Measurements from ENCODE around the gene CC2D2A.

The CC2D2A gene

DNA sequence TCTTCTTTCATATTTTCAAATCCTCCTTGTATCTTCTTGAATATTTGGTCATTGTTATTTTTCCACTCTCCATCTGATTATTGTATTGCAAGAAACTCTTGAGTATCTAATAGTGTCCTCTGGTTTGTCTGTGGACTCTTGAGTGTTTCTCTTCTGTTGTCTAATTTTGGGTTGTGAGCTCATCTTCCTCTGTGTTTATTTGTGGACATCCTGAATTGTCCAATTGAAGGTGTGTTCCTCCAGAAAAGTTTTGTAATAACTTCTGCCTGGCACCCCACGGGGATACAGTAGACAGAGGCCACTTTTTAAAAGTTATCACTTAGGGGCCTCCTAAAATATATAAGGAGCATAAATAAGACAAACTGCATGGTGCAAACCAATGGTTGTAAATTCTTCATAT, 3.1 kb upstream of the CC2D2A start:
- DNase-seq (ENCODE audit: low read depth) = no peak

DNA sequence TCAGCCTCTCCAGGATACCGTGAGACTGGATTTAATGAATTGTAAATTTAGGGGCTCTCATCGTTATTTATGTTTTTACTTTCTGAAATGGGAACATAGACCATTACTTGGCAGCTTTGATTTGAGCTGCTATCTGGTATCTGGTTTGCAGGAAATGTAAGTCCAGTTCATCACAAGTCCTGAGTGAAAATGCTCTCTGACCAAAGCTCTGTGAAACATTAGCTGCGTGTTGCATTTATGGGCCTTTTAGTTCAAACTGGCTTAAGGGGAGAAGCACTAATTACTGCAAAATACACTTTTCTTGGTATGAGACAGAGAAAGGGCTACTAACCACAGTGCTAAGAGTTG, 420 bp downstream of the CC2D2A start:
- no peak for DNase-seq (ENCODE audit: low read depth)

DNA sequence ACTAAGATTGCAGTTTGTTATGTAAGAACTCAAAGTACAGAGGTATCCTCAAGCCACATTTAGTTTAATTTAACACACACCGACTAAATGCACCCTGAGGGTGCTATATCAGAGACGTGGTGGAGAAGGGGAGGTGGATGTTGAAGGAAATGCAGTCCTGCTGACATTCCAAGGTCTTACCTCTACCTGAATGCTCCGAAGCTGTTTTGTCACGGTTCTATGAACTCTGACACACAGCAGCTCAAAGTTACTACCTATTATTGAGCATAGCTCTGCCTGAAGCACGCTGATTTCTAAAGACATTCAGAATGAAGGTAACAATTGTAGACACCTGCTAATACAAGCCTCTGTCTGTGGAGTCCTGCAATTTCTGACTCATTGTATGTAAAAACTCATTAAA, 6.7 kb downstream of the CC2D2A start:
- DNase-seq (ENCODE audit: low read depth) = no peak

DNA sequence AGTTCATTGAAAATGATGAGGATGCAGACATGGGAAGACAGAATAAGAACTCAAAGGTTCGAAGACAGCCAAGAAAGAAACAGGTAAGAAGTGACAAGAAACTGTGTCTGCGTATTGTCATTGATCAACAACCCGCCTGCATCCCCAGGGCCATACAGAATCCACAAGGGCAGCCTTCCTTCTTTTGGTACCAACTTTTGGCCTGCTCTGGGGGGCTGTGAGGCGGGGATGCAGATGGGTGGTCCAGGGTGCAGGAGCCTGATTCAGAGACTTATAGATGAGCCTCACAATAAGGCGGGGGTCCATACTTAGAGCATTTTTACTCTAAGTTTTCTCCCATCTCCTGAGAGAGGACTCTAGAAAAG, 9.0 kb downstream of the CC2D2A start:
- no peak for DNase-seq (ENCODE audit: low read depth)

DNA sequence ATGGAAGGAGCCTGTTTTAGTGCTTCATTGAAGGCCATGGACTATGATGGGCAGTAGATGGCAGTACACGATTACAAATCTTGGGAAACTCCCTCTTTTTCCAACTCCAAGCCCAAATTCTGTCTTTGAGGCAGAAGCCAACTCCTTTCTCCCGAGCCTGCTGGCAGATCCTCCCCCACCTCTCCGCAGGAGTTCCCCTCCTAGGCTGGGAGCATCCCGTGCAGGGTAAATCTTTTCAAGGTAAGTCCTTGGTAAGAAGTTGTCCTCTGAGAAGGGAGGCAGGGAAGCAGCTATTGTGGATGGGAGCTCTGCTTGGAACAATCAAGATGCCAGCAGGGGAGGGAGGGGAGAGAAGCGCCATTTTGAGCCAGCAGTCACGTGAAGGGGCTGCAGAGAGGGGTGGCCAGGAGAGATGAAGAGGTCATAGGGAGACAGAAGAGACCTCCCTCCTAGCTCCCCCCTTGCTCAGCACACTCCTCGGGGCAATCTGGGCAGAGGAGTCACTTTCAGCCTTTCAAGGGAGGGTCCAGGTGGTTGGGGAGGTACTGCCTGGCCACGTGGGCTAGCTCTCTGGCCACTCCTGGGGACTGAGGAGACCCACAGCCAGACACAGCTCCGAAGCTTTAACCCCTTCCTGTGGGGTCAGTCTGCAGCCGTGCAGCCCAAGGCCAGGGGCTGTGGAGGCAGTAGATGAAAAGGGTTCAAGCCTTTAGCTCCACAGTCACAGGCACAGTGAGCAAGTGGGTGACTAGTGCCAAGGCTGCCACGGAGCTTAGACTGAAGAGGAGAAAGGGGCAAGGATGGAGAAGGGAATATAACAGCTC, 9.6 kb downstream of the CC2D2A start:
- no peak for DNase-seq (ENCODE audit: low read depth)

DNA sequence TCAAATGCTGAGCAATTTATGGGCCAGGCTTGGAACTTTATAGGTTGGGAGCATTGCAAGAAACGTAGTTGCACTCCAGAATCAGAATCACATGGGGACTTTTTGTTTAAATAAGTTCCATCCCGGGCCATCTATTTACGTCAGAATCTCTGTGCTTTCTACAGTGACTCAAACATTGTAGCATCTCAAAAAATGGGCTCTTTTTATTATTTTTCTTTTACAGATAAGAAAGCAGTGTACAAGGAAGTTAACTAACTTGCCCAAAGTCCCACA, 10.2 kb downstream of the CC2D2A start:
- no peak for DNase-seq (ENCODE audit: low read depth)

DNA sequence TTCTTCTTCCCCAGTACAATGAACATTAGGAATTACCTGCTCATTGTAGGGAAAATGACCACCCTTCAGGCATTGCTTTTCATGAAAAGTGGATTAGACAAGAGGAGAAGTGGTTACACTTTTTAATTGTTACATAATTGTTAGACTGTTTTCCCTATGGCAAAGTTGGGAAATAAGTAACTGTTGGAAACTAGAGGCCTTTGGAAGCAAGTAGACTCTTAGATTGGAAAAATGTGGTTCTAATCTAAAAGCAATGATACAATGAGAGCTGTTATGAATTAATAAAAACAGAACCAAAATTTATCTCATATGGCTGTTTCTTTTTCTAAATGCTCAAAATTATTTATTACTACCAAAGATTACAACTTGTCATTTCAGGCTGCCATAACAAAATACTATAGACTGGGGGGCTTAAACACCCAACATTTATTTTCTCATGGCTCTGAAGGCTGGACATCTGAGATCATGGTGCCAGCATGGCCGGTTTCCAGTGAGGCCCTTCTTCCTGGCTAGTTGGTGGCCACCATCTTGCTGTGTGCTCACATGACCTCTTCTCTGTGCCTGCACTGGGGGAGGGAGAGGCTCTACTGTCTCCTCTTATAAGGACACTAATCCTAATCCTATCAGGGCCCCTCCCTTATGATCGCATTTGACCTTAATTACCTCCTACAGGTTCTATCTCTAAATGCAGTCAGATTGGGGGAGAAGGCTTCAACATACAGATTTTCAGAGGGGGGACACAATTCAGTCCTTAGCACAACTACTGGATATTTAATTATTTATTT, 12.5 kb downstream of the CC2D2A start:
- DNase-seq (ENCODE audit: low read depth) = no peak

DNA sequence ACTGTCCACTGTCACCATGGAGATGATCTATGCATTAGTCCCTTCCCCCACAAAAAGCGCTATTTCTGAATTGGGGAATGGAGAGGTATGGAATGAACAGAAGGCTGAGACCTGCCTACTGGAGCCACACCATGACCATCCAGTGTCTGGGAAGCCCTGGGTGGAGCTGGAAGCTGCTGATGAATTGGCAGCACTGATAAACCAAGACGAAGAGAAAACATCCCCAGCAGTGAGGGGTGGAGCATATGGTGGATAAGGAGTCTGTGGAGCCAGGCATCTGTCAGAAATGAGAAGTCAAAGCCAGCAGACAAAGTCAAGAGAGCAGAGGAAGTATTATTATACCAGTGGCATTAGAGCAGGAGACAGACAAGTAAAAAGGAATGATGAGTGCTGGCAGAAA, 13.2 kb downstream of the CC2D2A start:
- DNase-seq (ENCODE audit: low read depth) = no peak

DNA sequence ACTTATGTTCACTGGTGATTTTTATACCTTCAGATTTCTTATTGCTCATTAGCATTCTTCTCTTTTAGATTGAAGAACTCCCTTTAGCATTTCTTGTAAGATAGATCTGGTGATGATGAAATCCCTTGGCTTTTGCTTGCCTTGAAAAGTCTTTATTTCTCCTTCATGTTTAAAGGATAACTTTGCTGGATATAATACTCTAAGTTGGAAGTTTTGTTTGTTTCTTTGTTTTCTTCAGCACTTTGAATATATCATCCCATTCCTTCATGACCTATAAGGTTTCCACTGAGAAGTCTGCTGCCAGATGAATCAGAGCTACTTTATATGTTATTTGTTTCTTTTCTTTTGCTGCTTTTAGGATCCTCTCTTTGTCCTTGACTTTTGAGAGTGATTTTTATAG, 18.5 kb downstream of the CC2D2A start:
- no peak for DNase-seq (ENCODE audit: low read depth)

DNA sequence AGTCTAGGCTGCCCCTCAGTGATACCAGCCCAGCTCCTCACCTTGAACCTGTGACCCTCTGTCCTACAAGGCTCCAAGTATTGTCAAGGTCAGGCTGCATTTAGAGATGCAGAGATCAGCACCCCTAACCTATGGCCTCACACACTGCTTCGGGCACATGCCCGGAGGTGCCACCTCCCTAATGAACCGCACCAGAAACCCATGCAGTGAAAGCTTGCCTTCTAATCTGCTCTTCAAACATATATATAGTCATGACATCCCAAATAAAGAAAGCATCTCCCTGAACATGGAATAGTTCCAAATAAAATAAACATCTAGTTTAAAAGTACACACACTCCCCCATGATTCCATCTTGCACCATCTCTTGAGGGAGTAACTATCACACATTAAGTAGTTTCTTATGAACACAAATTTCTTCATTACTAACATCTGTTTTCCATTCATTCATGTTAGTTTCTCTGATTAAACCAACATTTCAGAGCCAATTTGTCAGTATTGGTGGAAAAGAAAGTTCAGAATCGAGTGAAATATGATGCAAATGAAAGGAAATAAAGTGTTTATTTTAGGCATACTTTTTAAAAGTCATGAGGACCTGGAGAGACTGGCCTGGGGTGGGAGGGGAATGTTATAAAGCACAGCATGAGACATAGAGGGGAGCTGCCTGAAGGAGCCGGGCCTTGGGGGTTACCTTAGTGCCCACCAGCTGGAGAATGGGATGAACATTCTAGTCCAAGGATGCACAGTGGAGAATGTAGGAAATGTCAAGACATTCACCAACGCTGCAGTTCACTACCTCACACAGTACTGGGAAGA, 19.2 kb downstream of the CC2D2A start:
- no peak for DNase-seq (ENCODE audit: low read depth)

DNA sequence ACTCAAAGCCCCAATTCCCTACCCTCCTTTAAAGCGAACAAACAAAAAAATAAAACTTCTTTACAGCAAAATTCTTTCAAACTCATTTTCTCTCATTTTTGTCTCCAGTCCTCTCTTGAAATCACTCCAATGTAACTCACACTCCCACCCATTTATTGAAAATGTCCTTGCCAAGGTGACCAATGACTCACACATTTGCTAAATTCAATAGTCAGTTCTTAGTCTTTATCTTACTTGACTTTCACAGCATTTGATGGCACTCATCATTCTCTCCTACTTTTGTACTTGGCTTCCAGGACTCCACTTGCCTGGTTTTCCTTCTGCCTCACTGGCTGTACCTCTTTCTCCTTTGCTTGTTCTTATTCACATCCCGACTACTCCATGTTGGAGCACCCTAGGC, 19.9 kb downstream of the CC2D2A start:
- no peak for DNase-seq (ENCODE audit: low read depth)

DNA sequence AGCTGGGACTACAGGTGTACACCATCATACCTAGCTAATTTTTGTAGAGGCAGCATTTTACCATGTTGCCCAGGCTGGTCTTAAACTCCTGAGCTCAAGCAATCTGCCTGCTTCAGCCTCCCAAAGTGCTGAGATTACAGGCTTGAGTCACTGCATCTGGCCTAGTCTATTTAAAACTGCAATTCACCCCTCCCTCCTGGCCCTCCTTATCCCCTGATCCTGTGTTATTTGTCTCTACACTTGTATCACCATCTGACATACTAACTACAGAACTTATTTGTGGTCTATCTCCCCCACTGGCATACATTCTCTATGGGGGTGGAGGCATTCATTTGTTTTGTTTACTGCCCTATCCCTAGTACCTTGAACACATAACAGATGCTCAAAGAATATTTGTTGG, 23.7 kb downstream of the CC2D2A start:
- no peak for DNase-seq (ENCODE audit: low read depth)

DNA sequence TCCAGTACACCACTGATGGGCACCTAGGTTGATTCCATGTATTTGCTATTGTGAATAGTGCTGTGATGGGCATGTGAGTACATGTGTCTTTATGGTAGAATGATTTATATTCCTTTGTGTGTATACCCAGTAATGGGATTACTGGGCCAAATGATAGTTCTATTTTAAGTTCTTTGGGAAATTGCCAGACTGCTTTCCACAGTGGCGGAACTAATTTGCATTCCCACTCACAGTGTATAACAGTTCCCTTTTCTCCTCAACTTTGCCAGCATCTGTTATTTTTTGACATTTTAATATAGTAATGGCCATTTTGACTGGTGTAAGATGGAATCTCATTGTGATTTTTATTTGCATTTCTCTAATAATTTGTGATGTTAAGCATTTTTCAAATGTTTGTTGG, 25.9 kb downstream of the CC2D2A start:
- DNase-seq (ENCODE audit: low read depth) = no peak

DNA sequence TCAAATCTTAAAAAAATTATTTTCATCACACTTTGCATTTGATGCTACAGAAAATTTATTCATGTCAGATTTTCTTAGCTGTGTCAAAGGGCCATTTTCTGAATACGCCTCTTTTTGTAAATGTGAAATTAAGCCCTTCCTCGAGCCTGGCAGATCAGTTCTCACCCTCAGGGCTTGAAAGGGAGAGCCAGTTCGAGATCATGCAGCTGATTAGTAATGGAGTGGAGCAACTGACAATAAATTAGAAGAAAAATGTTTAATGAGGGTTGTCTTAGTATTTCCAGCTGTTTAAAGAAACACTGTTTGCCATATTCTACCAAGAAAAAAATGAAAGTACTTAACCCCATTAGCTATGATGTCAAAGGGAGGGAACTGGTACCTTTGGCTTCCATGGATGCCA, 28.7 kb downstream of the CC2D2A start:
- no peak for DNase-seq (ENCODE audit: low read depth)

DNA sequence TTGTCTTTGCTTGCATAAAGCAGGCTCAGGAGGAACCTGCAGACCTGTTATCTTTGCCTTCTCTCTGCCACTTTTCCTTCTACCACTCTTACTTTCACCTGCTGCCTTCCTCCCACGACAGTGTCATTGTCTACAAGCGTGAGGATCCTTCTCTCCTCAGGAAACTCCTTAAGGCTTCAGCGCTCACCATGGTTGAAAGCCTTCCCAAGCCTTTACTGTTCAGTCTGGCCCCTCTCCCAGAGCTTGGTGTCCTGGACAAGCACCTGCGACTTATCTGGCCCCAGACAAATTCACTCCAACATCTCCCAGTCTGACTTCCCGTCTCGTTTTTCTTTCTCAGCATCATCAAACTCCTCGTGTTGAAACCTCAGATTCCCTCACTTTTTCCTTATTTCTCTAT, 31.0 kb downstream of the CC2D2A start:
- DNase-seq (ENCODE audit: low read depth) = no peak

DNA sequence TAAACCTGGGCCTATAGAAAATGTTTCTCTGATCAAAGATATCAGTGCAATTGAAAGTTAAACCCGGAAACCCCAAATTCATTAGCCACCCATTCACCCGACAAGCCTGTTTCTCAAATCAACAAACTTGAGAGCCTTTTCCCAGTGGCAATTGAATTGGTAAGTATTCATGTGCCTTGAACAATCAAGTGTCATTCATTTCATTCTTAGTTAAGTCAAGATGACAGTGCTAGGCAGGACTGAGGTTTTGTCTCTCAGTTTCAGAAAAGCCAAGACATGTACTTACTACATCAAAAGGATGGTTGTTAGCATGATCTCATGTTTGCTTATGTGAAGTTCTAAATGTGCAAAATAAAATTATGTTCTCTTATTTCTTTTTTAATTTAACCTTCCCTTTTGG, 32.3 kb downstream of the CC2D2A start:
- no peak for DNase-seq (ENCODE audit: low read depth)

DNA sequence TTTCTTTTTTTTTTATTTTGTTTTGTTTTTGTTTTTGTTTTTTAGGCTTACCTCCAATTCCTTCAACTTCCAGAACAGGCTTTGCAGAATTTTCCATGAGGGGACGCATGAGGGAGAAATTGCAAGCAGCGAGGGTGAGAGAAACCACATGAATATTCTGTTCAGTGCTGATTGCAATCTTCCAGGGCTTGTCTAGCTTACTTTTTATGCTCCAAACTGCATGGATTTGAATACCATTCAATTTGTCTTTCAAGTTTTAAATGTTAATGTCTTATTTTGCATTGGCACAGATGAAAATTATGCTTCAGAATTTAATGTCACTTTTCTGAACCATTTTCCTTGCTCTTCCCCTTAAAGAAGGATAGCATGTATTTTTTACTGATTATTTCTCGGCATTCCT, 32.7 kb downstream of the CC2D2A start:
- DNase-seq (ENCODE audit: low read depth) = no peak

DNA sequence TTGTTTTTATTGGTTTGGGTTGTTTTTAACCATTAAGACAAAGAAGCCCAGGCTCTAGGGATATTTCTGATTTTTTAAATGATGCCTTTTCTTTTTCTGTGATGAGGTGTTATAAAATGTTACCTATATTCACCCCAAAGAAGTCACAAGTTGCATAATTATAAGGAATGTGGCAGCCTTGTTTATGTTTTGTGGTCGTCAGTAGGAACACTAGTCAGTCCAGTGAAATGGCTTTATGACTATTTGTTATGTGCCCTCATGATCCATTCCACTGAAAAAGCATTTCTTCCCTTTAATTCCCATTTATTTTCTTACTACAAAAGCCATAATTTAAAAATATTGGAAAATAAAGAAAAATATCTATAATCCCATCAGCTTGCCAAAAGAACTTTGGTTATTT, 34.4 kb downstream of the CC2D2A start:
- no peak for DNase-seq (ENCODE audit: low read depth)

DNA sequence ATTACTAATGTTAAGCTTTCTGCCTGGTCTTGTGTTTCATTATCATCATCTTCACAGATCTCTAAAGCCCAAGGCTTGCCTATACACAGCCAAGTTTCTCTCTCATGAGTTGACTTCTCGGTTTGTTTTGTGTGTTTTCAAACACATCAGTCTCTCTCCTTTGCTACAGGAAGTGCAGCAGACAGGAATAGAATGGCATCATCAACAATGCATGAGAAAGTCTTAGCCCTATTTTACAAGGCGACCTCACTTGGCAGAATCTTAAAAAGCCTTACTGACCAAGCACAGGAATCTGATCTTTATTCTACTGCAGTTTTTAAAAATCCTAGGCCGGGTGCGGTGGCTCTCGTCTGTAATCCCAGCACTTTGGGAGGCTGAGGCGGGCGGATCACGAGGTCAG, 36.8 kb downstream of the CC2D2A start:
- DNase-seq (ENCODE audit: low read depth) = no peak

DNA sequence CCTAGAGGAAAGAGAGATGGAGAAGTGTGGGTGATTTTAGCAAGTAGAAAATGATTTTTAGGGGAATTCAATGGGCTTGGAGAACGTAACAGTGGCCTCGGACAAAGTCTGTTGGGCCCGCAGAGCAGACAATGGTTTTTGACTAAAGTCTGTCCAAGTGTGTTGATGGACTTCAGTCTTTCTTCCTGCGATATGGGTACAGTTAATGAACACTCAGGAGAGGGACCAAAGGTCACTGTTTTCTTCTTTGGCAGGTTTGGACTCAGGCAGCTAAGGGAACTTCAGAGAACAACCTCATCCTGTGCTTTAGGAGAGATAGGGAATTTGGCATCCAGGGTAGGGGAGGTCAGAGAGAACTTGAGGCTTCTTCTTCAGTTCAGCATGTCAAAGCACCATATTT, 38.0 kb downstream of the CC2D2A start:
- no peak for DNase-seq (ENCODE audit: low read depth)

DNA sequence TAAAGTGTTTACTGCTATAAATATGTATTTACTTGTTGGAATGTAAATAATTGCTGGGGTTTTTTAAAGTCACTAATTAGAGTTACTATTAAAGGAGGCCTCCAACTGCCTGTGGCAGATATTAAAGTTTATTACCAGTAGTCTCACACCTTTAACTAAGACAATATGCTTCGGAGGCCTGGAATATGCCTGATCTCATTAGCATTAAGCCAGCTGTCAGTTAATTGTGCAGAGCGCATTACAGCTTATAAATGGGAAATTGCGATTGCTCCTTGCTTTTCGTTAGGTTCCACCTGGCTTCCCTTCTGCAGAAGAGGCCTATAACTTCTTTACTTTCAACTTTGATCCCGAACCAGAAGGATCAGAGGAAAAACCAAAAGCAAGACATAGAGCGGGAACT, 41.3 kb downstream of the CC2D2A start:
- DNase-seq (ENCODE audit: low read depth) = no peak

DNA sequence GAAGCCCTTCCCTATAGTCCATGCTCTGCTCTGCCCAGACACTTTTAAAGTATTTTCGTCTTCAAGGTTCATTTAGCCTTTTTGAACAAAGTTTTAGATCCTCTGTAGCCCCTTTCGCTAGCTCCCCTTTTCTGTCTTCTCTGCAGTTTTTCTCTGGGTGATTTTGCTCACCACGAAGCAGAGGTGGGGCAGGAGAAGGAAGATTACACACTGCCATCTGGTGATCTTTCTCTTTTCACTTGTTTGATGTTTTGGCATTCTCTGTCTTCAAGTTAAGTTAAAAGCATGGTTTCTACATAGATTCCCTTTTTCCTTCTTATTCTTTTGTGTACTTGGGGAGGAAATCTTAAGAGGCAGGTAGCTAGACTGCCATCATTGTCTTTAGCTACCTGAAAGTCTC, 43.9 kb downstream of the CC2D2A start:
- no peak for DNase-seq (ENCODE audit: low read depth)

DNA sequence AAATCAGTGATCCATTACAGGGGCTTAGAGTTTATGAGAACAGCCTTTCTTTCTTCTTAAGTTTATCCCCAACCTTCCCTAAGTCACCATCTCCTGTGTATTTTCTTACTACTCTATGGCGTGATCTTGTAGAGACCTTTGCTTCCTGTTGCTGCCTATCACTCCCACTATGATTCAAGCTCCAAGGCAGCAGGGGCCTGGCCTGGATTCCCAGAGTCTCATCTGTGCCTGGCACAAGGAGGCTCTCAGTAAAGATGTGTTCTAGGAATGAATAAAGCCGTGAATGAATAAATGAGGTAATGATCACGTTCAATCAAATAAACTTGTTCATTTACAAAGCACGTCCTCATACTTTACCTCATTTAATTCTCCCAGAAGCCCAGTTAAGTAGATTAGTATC, 45.4 kb downstream of the CC2D2A start:
- DNase-seq (ENCODE audit: low read depth) = no peak
